ENCODE measurements around the gene PEX14. TPM values are rescaled to one million over a fixed set of nuclear protein-coding genes. Genes with fewer than 3 reads are reported as not detected.

PEX14 gene
- total and polyA plus RNA-seq, 9 of the 15 experiments (the other 6 are each of a cell fraction or from before 2014, with no cell fraction given), result 2.6 to 45.7 (median 22.7) TPM

- TF ChIP-seq ATF6 (CRISPR knock-in tag; IDR thresholded peaks at IDR 0.05), result peak; percentile 86
- no peak for TF ChIP-seq NFIX (CRISPR knock-in tag; IDR thresholded peaks at IDR 0.05; ENCODE audit: low read depth)
- peak; percentile 70; the same call in 1 of the 2 replicates for TF ChIP-seq ZNF511 (CRISPR knock-in tag; IDR thresholded peaks at IDR 0.05)
- peak; percentile 75 for TF ChIP-seq HCFC1 (IDR thresholded peaks at IDR 0.05; ENCODE audit: low read depth, low read length)
- no peak for TF ChIP-seq ADNP (tag; IDR thresholded peaks at IDR 0.05)
- no peak for TF ChIP-seq ZNF174 (CRISPR knock-in tag; IDR thresholded peaks at IDR 0.05)
- TF ChIP-seq TEAD2 (tag; IDR thresholded peaks at IDR 0.05), result no peak
- no peak for TF ChIP-seq BACH1 (tag; IDR thresholded peaks at IDR 0.05)
- TF ChIP-seq PYGO2 (tag; IDR thresholded peaks at IDR 0.05), result no peak
- TF ChIP-seq RNF219 (CRISPR knock-in tag; IDR thresholded peaks at IDR 0.05), result no peak
- TF ChIP-seq PBX2 (CRISPR knock-in tag; IDR thresholded peaks at IDR 0.05; ENCODE audit: low read depth), result no peak
- TF ChIP-seq PBX2 (tag; conservative IDR thresholded peaks at IDR 0.05; ENCODE audit: low read depth), result no peak
- no peak for TF ChIP-seq ZNF551 (CRISPR knock-in tag; IDR thresholded peaks at IDR 0.05)
- peak; percentile 88 to 92 for TF ChIP-seq TEAD1 (CRISPR knock-in tag; IDR thresholded peaks at IDR 0.05)
- TF ChIP-seq TRIM28 (IDR thresholded peaks at IDR 0.05), result peak; percentile 16; the same call in 1 of the 2 replicates
- no peak for TF ChIP-seq RFX5 (IDR thresholded peaks at IDR 0.05; ENCODE audit: low read depth, low read length)
- no peak for TF ChIP-seq FOS (IDR thresholded peaks at IDR 0.05; ENCODE audit: extremely low read depth, insufficient read length)
- TF ChIP-seq PRPF4 (IDR thresholded peaks at IDR 0.05; ENCODE audit: insufficient read depth, low read depth, low read length, poor library complexity, severe bottlenecking), result peak; percentile 71
- peak; percentile 93 for TF ChIP-seq U2AF1 (optimal IDR thresholded peaks at IDR 0.05; ENCODE audit: low read depth, low read length)
These were observed 44.3 kb upstream of the PEX14 start, which contains the start of gene CENPS (continued) for GRCh38 chr1:10430216-10431069.
